GM19397 (cell line): ENCODE data around the gene NXT1.
A peak's percentile ranks its signal among the peaks of the same experiment; 100 is the strongest.

Experiments used
- ATAC-seq: cut with Tn5 transposase; IDR thresholded peaks from one replicate; pipeline ENCODE4 v1.9.1; 2021; ENCODE audit warnings: mild to moderate bottlenecking, moderate library complexity; ENCODE audit not compliant: unreplicated experiment

The NXT1 gene

GRCh38 chr20:23386304-23387117, 35.9 kb downstream of the NXT1 start:
- no peak for ATAC-seq

GRCh38 chr20:23387118-23387443, 36.5 kb downstream of the NXT1 start:
- no peak for ATAC-seq

- ATAC-seq, result no peak
Observed at GRCh38 chr20:23390091-23390774, 39.6 kb downstream of the NXT1 start.

DNA sequence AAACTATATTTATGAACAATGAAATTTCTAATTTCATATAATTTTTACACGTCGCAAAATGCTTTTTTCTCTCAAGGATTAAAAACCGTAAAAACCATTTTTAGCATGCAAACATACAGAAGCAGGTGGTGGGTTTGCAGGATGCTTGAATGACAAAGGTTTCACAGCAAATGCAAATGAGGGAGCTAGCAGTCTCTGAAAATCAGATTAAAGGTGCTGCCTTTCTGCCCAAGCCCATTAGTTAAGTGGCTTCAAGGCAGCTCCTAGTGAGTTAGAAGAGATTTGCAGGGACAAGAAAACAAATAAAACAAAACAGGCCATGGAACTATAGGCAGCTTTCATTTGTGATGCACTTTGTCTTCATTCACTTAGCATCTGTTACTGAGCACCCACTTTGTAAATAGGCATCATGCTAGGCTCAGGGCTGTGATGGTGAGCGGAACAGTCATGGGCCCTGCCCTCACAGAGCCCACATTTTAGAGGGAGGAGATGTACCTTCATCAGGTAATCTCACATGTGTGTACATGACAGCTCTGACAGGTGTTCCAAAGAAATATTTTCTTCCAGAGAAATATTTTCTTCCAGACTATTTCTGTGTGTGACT, 41.2 kb downstream of the NXT1 start:
- peak; percentile 63 for ATAC-seq

GRCh38 chr20:23393996-23394775, 43.6 kb downstream of the NXT1 start:
- ATAC-seq, result no peak

DNA sequence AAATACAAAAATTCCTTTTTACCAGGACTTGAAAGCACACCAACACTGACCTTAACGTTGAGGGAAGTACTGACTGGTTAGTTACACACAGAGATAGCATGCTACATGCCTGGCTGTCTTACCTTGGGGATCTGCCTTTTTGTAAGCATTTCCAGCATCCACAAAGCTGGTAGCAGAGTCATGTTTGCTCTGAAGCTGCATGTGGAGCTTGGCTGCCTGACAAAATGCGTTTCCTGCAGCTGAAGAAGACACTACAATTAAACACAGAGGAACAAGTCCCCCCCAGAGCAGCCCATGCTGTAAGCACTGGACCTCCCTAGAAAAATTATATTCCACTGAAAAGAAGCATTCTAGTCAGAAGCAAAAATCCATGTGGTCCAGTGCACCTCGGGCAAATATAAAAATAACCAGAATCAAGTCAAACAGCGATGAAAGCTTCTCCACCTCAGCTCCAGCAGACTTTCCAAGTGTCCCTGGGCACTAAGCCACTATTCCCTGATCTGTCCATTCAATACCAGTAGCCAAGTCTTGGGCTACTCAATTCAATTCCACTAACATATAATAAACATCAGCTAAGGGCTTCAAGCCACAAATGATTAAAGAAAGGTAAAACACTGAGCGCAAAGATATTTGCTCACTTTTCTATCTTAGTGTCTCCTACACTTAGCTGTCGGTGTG, 46.5 kb downstream of the NXT1 start:
- no peak for ATAC-seq

- ATAC-seq, result no peak
Observed at GRCh38 chr20:23397961-23398360, 47.4 kb downstream of the NXT1 start.

- no peak for ATAC-seq
Observed at GRCh38 chr20:23399568-23400241, 49.1 kb downstream of the NXT1 start.

GRCh38 chr20:23401051-23401450, 50.5 kb downstream of the NXT1 start:
- no peak for ATAC-seq

- no peak for ATAC-seq
Observed at GRCh38 chr20:23403751-23404150, 53.2 kb downstream of the NXT1 start.

DNA sequence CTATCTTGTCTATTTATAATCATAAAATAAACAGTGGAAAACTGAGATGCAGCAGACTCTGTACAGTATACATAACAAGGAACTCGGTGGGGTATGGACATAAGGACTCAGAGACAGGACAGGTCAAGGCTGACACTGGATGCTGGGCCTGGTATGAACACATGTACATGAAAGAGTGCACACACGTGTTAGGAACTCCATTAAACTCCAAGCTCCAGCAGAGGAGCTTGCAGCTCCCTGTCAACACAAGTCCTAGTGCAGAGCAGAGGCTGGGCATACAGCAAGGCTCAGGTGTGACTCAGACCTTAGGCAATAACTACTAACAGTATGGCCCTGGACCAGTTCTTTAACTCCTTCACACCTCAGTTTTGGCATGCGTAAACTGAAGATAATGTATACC, 53.6 kb downstream of the NXT1 start:
- no peak for ATAC-seq
